BLaER1 treated with 17β-estradiol and CSF1 and Interleukin-3, amounts not matched to agents 10 nM and 100 nM (cell line): ENCODE measurements around the gene PRR5L.
A peak's percentile ranks its signal among the peaks of the same experiment; 100 is the strongest.

ENCODE experiments used
- H3K27ac ChIP-seq, 11 experiments: shearing (Covaris generic); formaldehyde crosslinking; 2 replicates each; pipeline ENCODE4 v1.8.1; 2022
- H3K27me3 ChIP-seq, 11 experiments: shearing (Covaris generic); formaldehyde crosslinking; 2 replicates each; pipeline ENCODE4 v1.8.1; 2022
- H3K36me3 ChIP-seq, 11 experiments: shearing (Covaris generic); formaldehyde crosslinking; 2 replicates each; pipeline ENCODE4 v1.8.1; 2022
- H3K4me1 ChIP-seq, 10 experiments: shearing (Covaris generic); formaldehyde crosslinking; 2 replicates each; pipeline ENCODE4 v1.8.1; 2022
- H3K4me2 ChIP-seq, 11 experiments: shearing (Covaris generic); formaldehyde crosslinking; 2 replicates each; pipeline ENCODE4 v1.8.1; 2022
- H3K4me3 ChIP-seq, 10 experiments: shearing (Covaris generic); formaldehyde crosslinking; 2 replicates each; pipeline ENCODE4 v1.8.1; 2022
- H3K9ac ChIP-seq, 11 experiments: shearing (Covaris generic); formaldehyde crosslinking; 2 replicates each; pipeline ENCODE4 v1.8.1; 2022
- H3K9me3 ChIP-seq, 11 experiments: shearing (Covaris generic); formaldehyde crosslinking; replicated peaks in 1 of 11; 2 replicates each; pipeline ENCODE4 v1.8.1; 2022
- H4K20me1 ChIP-seq, 11 experiments: shearing (Covaris generic); formaldehyde crosslinking; 2 replicates each; pipeline ENCODE4 v1.8.1; 2022
- Cebpa-rat ChIP-seq, 11 experiments: shearing (Covaris generic); IDR thresholded peaks; 2 replicates each; pipeline ENCODE4 v1.8.1; 2022

The PRR5L gene

DNA sequence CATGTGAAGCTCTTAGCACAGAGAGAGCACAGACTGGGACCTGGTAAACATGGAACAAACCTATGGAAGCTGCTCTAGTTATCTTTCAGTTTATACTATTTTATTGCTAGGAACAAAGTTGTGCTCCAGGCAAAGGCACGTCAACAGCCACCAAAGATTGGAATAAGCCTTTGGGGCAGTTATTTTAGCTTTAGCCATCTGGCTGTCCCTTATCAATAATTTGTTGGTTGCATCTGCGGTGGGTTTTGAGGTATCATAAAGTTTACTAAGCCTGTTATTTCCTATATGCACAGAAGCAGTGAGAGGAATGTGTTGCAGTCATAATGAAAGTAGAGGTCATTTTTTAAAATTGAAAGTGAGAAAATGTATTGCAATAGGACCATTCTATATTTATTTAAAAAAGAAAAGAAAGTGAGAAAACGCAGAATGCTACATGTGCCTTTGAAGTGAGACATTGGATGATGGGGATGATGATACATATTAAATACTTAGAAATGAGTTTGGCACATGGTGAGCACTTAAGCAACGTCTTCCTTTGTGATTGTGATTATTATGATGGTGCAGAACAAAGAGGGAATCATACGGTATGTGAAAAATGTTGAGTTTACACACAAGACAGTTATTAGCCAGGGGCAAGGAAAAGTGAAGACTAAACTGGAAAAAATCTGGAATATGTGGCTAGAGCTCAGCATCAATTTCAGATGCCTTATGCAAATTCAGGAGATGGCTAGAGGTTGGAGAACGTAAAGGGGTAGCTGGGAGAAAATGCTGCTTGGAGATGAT lies 58.3 kb downstream of the PRR5L start:
- Histone ChIP-seq H3K4me1 (peaks cover 52 to 76% (median 64%) of the 10 kb centered on the region in 10 experiments), H3K9ac (no peak overlapping the region; a peak in 1 of 22 replicates), H3K4me2 (peak overlapping the region; percentile 8 to 52 (median 39); a peak in 20 of 22 replicates), H3K4me3 (no peak overlapping the region), H3K27me3 (no peaks in the 10 kb centered on the region), H4K20me1 (no peaks in the 10 kb centered on the region), H3K36me3 (no peaks in the 10 kb centered on the region), H3K9me3 (no peaks in the 10 kb centered on the region), H3K27ac (no peak overlapping the region)
- no peak for TF ChIP-seq Cebpa-rat (IDR thresholded peaks at IDR 0.05)

DNA sequence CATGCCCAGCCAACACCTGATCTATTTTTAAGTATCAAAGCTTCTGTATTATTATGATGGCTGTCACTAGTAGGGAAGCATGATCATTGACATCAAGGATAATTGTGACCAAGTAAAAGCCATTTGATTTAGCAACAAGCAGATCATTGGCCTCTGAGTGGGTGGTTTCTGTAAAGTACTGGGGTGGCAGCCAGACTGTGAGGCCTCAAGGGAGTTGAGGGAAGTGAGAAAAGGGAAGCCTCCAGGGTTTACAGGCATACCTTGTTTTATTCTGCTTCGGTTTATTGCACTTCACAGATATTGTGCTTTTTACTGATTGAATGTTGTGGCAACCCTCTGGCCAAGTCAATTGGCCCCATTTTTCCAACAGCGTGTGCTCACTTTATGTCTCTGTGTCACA lies 60.1 kb downstream of the PRR5L start:
- H3K27ac ChIP-seq, result peak overlapping the region in 3 of 11 experiments; percentile 5 to 42 (median 22); a peak in 1 of 22 replicates
- H3K9me3 ChIP-seq, result no peaks in the 10 kb centered on the region
- H3K4me1 ChIP-seq, result peaks cover 64 to 89% (median 77%) of the 10 kb centered on the region in 10 experiments
- H3K27me3 ChIP-seq, result no peaks in the 10 kb centered on the region
- no peaks in the 10 kb centered on the region for H3K36me3 ChIP-seq
- H3K4me2 ChIP-seq, result peak overlapping the region; percentile 72 to 86 (median 77)
- no peak overlapping the region for H3K9ac ChIP-seq
- no peaks in the 10 kb centered on the region for H4K20me1 ChIP-seq
- H3K4me3 ChIP-seq, result no peak overlapping the region
- no peak for TF ChIP-seq Cebpa-rat (IDR thresholded peaks at IDR 0.05)

DNA sequence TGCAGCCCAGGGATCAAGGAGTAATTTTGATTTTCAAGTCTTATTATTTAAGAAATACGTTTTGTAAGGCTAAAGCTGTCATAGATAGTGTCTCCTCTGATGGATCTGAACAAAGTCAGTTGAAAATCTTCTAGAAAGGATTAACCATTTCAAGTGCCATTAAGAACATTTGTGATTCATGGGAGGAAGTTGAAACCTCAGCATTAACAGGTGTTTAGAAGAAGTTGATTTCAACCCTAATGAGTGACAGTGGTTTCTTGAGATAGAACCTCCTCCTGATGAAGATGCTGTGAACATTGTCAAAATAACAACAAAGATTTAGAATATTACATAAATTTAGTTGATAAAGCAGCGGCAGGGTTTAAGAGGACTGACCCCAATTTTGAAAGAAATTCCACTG lies 61.7 kb downstream of the PRR5L start:
- no peaks in the 10 kb centered on the region for H3K27me3 ChIP-seq
- no peaks in the 10 kb centered on the region for H3K36me3 ChIP-seq
- no peaks in the 10 kb centered on the region for H3K9me3 ChIP-seq
- peak overlapping the region in 10 of 11 experiments; percentile 7 to 86 (median 78); a peak in 18 of 22 replicates for H3K4me2 ChIP-seq
- no peak overlapping the region for H3K9ac ChIP-seq
- H3K4me1 ChIP-seq, result peaks cover 78 to 100% (median 92%) of the 10 kb centered on the region in 10 experiments
- TF ChIP-seq Cebpa-rat (IDR thresholded peaks at IDR 0.05), result no peak
- no peaks in the 10 kb centered on the region for H4K20me1 ChIP-seq
- H3K27ac ChIP-seq, result no peak overlapping the region
- H3K4me3 ChIP-seq, result no peak overlapping the region

DNA sequence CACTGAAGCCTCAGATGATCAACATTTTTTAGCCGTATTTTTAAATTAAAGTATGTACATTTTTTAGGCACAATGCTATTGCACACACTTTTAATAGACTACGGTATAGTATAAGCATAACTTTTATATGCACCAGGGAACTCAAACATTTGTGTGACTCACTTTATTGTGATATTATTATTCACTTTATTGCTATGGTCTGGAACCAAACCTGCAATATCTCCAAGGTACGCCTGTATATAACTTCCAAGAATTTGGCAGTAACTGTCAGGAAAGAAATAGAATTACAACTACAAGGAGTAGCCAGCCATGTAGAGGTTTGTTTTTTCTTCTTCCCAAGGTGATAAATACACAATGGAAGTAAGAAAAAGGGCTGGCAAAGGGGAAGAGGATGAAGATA lies 62.3 kb downstream of the PRR5L start:
- Histone ChIP-seq H3K4me2 (peak overlapping the region in 8 of 11 experiments; percentile 35 to 86 (median 80); a peak in 15 of 22 replicates), H3K27ac (no peak overlapping the region), H3K4me3 (no peak overlapping the region), H3K27me3 (no peaks in the 10 kb centered on the region), H3K4me1 (peaks cover 84 to 100% (median 97%) of the 10 kb centered on the region in 10 experiments), H3K36me3 (no peaks in the 10 kb centered on the region), H3K9ac (no peak overlapping the region), H3K9me3 (no peaks in the 10 kb centered on the region), H4K20me1 (no peaks in the 10 kb centered on the region)
- TF ChIP-seq Cebpa-rat (IDR thresholded peaks at IDR 0.05), result no peak

DNA sequence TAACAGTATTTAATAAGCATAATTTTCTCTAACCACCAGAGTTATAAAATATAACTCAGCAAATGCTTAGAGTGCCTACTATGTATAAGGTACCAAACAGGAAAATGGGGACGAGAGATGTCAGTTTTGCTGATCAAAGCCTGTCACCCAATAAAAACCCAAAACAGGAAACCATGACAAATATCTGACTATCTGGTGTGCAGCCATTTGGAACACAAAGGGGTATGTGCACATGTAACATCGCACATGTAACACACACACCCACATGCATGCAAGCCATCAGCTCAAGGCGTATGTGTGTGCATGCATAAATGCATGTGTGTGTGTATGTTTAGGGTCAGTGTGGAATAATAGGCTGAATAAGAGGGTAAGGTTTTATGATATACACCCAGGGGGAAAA lies 64.2 kb downstream of the PRR5L start:
- Histone ChIP-seq H3K4me2 (peak overlapping the region; percentile 72 to 88 (median 84)), H3K4me1 (peaks cover 85 to 100% (median 99%) of the 10 kb centered on the region in 10 experiments), H3K9ac (peak overlapping the region in 1 of 11 experiments; percentile 28; a peak in 1 of 22 replicates)

DNA sequence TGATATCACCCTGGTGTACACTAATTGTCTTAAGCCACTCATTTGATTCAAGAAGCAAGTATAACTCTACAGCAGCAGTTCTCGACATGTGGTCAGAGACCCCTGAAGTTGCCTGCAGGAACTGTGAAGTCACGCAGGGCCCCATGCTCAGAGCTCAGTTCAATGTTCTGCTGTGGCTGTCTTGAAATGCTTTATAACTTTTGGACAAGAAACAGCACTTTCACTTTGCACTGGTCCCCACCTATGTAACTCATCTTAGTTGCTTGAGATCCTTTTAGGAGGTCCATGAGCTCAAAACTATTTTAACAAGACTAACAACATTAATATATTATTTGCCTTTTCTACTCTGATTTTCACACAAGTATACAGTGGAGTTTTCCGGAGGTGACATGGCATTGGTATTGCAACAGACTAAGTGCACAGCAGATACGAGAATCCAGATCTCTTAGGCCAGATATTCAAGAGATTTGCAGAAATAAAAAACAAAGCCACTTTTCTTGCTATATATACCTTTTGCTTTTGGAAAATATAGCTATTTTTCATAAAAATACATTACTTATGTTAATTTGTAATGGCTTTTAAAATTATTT lies 64.8 kb downstream of the PRR5L start:
- no peaks in the 10 kb centered on the region for H3K9me3 ChIP-seq
- peak overlapping the region; percentile 72 to 88 (median 84) for H3K4me2 ChIP-seq
- H3K27me3 ChIP-seq, result no peaks in the 10 kb centered on the region
- H4K20me1 ChIP-seq, result no peaks in the 10 kb centered on the region
- H3K9ac ChIP-seq, result peak overlapping the region in 2 of 11 experiments; percentile 23 to 28; a peak in 1 of 22 replicates
- H3K27ac ChIP-seq, result no peak overlapping the region
- peaks cover 85 to 100% (median 99%) of the 10 kb centered on the region in 10 experiments for H3K4me1 ChIP-seq
- peak overlapping the region in 3 of 10 experiments; percentile 13 to 24 (median 21); a peak in 2 of 20 replicates for H3K4me3 ChIP-seq
- no peak for TF ChIP-seq Cebpa-rat (IDR thresholded peaks at IDR 0.05)
- H3K36me3 ChIP-seq, result no peaks in the 10 kb centered on the region

More for the DNA sequence above, 64.2 kb downstream of the PRR5L start:
- Histone ChIP-seq H3K27ac (no peak overlapping the region), H3K4me3 (peak overlapping the region in 2 of 10 experiments; percentile 21 to 24; a peak in 2 of 20 replicates), H3K9me3 (no peaks in the 10 kb centered on the region), H3K27me3 (no peaks in the 10 kb centered on the region), H4K20me1 (no peaks in the 10 kb centered on the region), H3K36me3 (no peaks in the 10 kb centered on the region)
- no peak for TF ChIP-seq Cebpa-rat (IDR thresholded peaks at IDR 0.05)

DNA sequence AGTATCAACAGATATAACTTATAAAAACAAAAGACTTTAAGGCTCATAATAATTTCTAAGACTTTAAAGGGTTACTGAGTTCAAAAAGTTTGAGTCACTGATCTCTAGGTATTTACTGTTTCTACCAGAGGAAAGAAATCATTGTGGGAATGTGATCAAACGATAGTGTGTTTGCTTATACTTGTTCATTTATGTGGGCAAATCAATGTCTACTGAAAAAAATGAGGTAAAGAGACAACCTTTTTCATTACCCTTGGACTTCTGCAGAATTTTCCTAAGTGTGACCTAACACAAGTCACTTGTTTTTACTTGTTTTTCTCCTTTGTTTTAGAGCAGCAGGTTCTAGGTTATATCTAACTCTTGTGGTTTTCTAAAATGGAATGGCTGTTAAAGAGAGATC lies 65.4 kb downstream of the PRR5L start:
- peak overlapping the region; percentile 72 to 88 (median 84) for H3K4me2 ChIP-seq
- peak overlapping the region in 4 of 11 experiments; percentile 5 to 67 (median 42); a peak in 5 of 22 replicates for H3K27ac ChIP-seq

DNA sequence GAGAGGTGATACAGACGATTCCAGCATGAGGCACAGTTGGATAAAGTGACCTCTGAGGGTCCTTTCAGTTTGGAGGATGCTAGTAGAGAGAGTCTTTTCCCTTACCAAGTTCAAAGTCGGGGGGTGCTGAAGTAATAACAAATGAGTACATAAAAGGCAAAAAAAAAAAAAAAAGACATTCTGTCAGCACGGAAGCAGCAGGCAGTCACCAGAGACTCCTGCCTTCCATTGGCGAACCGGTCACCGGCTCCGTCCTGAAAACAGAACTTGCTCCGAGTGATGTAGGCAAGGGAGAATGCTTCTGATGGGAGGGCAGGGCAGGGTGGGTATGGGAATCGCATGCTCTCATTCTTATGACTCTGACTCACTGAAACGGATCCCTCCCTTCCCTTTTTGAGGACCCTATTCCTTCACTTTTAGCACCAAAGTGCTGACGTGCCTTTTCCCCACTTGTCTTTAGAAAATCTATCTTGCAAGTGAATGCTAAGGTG lies 65.9 kb downstream of the PRR5L start:
- peaks cover 85 to 100% (median 95%) of the 10 kb centered on the region in 10 experiments for H3K4me1 ChIP-seq
- peak overlapping the region; percentile 72 to 88 (median 84) for H3K4me2 ChIP-seq
- H3K27ac ChIP-seq, result peak overlapping the region in 4 of 11 experiments; percentile 5 to 67 (median 42); a peak in 5 of 22 replicates
- no peaks in the 10 kb centered on the region for H3K27me3 ChIP-seq
- H3K9ac ChIP-seq, result peak overlapping the region in 7 of 11 experiments; percentile 18 to 61 (median 50); a peak in 9 of 22 replicates
- H3K4me3 ChIP-seq, result peak overlapping the region in 6 of 10 experiments; percentile 7 to 34 (median 27); a peak in 9 of 20 replicates
- H3K9me3 ChIP-seq, result no peaks in the 10 kb centered on the region
- H3K36me3 ChIP-seq, result no peaks in the 10 kb centered on the region
- H4K20me1 ChIP-seq, result no peaks in the 10 kb centered on the region
- no peak for TF ChIP-seq Cebpa-rat (IDR thresholded peaks at IDR 0.05)

More for the DNA sequence above, 65.4 kb downstream of the PRR5L start:
- Histone ChIP-seq H3K36me3 (no peaks in the 10 kb centered on the region), H3K9ac (peak overlapping the region in 7 of 11 experiments; percentile 18 to 61 (median 50); a peak in 9 of 22 replicates), H3K27me3 (no peaks in the 10 kb centered on the region), H3K4me3 (peak overlapping the region in 6 of 10 experiments; percentile 7 to 34 (median 27); a peak in 9 of 20 replicates), H4K20me1 (no peaks in the 10 kb centered on the region), H3K4me1 (peaks cover 85 to 100% (median 98%) of the 10 kb centered on the region in 10 experiments), H3K9me3 (no peaks in the 10 kb centered on the region)
- TF ChIP-seq Cebpa-rat (IDR thresholded peaks at IDR 0.05), result no peak
